Inflammatory macrophage treated with lipopolysaccharide for 4 hours (primary cell): ENCODE measurements around the gene SRMS.
A peak's percentile ranks its signal among the peaks of the same experiment; 100 is the strongest.

Source experiments
- DNase-seq: peaks from one replicate; pipeline ENCODE4 v3.0.0-alpha.2; 2020

Gene SRMS

DNA sequence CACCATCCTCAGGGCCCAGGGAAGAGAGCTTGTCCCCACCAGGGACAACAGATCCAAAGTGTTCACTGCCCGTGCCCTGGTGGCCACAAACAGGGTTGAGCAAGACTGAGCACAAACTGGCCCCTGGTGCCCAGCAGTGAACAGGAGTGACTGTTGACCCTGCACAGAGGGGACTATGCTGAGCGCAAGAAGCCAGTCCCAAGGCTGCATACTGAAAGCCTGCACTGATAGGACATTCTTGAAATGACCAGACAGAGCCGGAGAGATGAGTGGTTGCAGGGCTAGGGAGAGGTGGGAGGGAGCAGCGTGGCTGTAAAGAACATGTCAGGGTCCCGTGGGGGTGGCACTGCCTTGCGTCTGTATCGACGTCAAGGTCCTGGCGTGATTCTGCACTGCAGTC is 3.5 kb upstream of the SRMS start:
- no peak for DNase-seq

DNA sequence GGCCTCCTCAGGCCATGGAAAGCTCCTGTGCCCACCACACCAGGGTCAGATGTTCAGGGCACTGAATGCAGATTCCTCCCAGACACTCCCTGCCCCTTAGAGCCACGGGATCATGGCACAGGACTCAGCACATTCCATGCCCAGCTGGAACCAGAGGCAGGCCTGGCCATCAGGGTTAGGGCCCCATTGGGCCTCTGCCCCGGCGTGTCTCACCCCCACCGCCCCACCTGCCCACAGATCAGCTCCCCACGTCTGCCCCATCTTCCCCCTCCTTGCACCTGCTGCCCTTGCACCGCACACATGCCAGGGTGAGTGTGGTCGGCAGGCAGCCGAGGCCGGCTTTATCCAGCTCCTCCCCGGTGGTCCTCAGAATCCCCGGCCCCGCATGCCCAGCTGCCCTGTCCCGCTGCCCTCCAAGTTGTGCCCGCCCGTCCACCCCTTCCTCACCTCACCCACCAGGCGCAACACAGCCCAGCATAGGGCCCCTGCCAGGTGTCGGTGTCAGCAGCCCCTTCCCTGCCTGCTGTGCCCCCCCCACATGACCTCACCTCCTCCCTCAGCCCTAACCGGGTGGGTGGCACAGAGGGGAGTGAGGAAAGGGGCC is 2.2 kb upstream of the SRMS start:
- DNase-seq = no peak

- no peak for DNase-seq
Measured at GRCh38 chr20:63549019-63549418, 1.5 kb upstream of the SRMS start.

DNA sequence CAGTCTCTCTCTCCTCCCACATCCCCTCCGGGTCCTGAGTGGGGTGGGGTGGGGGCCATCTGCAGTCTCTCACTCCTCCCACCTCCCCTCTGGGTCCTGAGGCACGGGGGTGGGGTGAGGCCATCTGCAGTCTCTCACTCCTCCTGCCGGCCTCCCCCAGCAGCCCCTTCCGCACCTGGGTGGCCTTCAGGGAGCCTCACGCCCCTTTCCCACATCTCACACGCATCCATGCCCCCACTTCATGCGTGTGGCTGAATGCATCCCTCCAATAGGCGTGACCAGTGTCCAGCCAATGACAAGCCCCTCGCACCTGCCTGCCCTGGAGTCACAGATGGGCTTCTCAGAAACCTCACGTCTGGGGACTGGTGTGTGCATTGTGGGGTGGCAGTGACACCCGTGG is 993 bp upstream of the SRMS start:
- no peak for DNase-seq

DNA sequence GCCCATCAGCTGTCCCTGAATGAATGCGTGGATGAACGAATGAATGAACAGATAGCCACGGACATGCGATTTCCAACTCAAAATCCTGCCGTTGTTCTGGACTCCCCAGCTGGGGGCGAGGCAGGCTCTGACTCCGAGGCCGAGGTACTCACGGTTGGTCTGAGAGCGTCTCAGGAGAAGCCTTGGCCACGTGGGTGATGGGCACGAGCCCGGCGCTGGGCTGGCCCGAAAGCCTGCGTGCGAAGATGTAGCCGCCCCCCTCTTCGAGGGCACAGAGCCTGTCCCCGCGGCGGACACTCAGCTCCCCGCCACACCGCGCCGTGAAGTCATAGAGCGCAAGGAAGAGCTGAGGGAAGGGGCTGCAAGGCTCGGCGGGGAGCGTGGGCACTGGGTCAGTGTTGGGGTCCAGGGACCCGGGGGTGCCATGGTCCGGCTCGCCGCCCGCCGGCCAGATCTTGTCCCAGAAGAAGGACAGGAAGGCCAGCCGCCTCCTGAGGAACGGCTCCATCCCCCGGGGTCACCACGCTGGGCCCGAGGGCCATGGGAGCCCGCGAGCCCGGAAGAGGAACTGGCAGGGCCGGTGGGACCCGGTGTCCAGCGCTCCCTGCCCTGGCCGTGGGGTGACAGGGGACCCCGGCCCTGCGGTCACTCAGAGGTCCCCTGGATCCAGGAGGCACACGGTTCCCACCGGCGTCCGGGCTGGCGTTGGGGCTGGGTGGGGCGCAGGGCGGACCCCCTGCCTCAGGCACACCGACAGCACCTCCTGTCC is 409 bp downstream of the SRMS start:
- DNase-seq = no peak

DNA sequence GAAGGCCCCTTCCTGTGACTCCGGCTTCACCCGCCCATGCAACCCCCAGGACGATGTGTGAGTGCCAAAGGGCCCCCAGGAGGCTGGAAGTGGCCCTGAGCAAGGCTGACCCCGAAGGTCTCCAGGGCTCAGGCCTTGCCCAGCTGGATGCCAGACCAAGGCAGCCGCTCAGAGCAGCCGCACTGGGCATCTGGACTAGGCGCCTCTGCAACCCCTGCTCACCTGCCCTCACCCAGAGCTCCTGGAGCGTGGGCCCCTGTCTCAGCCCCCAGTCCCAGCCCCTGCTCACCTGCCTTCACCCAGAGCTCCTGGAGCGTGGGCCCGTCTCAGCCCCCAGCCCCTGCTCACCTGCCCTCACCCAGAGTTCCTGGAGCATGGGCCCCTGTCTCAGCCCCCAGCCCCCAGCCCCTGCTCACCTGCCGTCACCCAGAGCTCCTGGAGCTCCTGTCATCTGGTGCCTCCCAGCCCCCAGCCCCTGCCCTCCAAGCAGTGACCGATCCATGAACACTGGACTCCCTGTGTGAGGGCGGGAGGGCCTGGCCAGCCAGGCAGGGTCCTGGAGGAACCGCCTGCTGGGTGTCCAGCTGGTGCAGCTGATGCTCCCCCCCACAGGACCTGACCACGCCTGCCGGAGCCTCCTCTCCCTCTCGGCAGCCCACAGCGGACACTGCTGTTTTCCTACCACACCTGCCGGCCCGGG is 1.1 kb downstream of the SRMS start:
- no peak for DNase-seq

DNA sequence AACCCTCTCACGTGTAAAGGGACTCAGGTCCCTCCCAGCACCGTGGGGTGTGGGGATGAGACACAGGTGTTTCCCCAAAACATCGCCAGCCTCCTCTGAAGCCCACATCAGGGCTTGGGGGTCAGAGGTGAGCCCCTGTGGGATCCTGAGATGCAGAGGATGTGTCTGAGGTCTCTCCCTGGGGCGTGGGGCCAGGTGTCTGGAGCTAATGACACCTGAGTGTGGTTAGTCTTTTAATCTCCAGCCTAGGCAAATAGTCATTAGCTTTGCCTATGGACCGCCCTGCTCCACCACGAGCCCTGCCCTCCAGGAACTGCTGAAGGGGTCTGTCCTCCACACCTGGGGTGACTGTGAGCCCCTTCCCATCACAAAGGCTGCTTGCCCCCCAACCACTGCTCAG is 1.7 kb downstream of the SRMS start:
- DNase-seq = no peak

DNA sequence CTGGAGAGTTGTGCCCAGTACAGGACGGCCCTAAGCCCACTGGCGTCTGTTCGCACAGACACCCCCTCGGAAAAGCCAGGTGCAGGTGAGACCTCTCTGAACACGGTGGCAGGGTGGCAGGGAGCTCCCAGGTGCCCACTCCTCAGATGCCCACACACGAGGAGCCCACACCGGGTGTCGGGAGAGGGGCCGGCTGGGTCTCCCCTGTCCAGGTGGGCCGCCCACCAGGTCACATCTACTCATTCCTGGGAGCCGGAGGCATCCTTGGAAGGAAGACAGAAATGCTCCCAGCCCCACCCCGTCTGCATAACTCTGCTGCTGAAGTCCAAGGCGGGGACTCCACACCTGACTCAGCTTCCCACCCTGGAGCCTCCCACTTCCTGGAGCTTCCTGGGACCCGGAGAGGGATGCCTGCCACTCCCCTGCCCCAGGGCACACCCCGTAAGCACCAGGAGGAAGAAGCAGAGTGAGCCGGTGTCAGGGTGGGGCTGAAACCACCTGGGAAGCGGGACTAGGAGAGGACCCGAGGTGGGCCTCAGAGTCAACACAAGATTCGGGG is 2.5 kb downstream of the SRMS start:
- DNase-seq = no peak

DNA sequence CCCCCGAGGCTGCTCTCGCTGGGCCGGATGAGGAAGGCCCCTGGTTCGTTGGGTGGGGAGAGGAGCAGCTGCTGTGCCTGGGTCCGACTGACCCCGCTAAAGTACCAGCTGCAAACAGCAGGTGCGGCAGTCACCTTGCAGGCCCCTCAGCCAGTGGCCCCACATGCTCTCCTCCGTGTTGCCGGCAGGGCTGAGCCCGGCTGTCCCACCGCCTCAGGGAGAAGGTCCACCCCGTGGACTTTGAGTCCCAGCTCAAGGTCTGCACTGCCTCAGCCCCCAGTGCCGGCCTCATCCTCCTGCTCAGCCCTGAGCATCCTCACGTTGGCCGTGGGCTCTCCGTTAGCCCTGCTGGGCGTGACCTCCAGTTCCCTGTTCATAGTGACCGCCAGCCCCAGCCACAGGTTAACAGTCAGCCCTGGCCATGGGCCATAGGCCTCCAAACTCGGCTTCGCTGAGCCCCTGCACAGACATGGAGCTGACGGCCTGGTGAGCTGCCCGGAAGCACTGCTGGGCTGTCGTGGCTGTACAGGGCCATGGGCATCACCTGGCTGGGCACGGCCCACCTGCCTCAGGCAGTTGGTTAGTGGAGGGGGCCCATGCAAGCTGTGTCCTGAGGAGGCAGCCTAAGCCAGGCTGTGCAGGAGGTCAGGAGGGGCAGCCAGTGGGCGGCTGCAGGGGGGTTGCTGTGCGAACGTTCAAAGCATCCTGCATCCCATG is 3.1 kb downstream of the SRMS start:
- no peak for DNase-seq

GRCh38 chr20:63543733-63544132 is 3.8 kb downstream of the SRMS start:
- DNase-seq = no peak

DNA sequence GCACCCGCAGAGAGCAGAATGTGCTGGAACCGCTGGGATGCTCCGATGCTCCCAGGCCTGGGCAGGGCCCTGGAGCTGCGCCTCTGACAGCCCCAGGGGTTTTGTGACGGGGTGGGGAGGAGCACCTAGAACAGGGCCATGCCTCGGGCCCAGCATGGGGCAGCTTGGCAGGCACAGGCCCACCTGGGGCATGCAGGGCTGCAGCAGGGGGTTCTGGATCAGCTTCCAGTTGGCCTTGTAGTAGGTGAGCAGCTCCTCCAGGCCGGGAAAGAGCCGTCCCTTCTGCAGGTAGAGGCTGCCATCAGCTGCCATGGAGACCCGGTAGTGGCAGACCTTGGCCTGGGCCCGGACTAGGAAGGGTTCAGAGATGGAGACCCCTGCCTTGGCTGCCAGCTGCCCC is 4.4 kb downstream of the SRMS start:
- no peak for DNase-seq

- DNase-seq = no peak
Measured at GRCh38 chr20:63542696-63543095, 4.9 kb downstream of the SRMS start.

DNA sequence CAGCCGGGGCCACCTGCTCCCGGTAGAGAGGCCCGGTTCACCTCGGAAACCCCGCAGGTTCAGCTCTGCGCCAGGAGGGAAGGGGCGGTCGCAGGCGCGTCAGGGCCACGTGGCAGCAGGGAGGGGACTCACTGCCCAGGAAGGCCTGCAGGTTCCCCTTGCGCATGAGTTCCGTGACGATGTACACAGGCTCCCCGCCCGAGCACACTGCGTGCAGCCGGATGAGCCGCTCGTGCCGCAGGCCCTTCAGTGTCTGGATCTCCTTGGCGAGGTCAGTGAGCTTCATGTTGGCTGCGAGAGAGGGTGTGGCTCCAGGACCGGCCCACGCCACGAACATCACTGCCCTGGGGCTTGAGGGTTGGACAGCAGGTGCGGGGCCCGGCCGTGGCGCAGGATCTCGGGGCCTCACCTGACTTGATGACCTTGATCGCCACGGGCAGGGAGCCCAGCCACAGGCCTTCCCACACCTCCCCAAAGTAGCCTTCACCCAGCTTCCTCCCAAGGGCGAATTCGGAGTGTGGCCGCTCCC is 5.5 kb downstream of the SRMS start:
- DNase-seq = no peak

GRCh38 chr20:63541371-63541770 is 6.2 kb downstream of the SRMS start:
- no peak for DNase-seq

- no peak for DNase-seq
Measured at GRCh38 chr20:63540417-63541186, 6.9 kb downstream of the SRMS start.

- no peak for DNase-seq
Measured at GRCh38 chr20:63539441-63540370, 7.8 kb downstream of the SRMS start.

DNA sequence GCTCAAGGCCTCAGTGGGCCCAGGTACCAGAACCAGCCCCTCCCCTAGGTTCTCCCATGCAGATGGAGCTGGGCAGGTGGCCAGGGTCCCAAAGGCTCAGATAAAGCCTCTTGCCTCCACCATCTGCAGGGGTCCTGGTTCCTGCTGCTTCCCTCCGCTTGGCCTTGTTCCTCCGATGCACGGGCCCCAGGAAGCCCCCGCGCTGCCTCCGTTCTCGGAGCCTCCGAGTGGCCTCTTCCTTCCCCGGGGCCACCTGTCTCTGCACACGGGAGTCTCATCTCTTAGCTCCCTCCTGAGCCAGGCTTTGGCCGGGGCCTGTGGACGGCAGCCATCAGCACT is 8.5 kb downstream of the SRMS start:
- DNase-seq = no peak

- DNase-seq = peak; percentile 27
Measured at GRCh38 chr20:63538204-63539091, 9.1 kb downstream of the SRMS start.

DNA sequence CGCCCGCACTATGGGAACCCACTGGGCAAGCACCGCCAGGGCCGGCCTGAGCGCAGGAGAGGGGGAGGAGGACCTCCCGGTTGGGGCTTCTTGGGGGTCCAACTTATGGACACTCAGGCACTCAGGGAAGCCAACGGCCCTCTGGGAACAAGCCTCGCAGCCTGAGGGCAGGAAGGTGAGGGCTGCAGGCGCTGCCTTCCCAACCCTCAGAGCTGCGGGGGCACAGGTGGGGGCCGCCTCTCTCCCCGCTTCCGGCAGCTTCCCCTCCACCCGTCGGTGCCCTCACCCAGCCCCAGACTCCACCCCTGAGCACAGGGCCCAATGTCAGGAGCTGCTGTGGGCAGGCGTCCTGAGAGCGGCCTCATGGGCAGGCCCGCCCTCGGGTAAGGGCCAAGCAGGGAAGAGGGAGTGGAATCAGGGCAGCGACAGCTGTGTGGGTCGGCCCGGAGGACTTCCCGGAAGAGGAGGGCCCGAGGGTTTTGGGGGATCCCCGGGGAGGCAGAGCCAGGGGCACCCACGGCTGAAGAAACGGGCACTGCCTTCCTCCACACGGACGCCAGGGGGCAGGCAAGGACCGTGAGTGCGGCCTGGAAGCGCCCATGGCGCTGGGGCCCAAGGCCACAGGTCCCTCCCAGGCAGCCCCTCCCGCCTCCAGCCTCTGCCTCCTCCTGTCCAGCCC is 9.9 kb downstream of the SRMS start:
- DNase-seq = peak; percentile 99
